Endothelial cell of umbilical vein (primary cell): ENCODE data around the gene CDKN1C. TPM values are rescaled to one million over a fixed set of nuclear protein-coding genes. Genes with fewer than 3 reads are reported as not detected.

Source experiments
- BruUV-seq: library from RNA; stranded (reverse); fragments of 400-500 nt; replicated peaks from 2 replicates; lab custom pipeline; 2021; lab: Mats Ljungman, UMichigan
- CTCF ChIA-PET: fragments of 300-600, 350-600 bp; sonication (Branson Sonifier 250); formaldehyde crosslinking; loops from one replicate; lab custom pipeline; 2021; ENCODE audit warnings: antibody characterized with exemption, inconsistent platforms; lab: Charles Lee
- POLR2A ChIA-PET: fragments of 300-600, 350-600 bp; sonication (Branson Sonifier 250); formaldehyde crosslinking; loops from one replicate; lab custom pipeline; 2021; ENCODE audit warnings: antibody characterized with exemption, inconsistent platforms; lab: Charles Lee
- DNase-seq: peaks from one replicate; pipeline ENCODE4 v3.0.0-alpha.2; 2011; ENCODE audit warnings: low read depth, low spot score
- FAIRE-seq: peaks from 2 replicates; lab custom pipeline; 2011; peaks lifted over from hg19 to GRCh38; lab: Jason Lieb, UNC
- H2AFZ ChIP-seq: 2 replicates; pipeline ENCODE4 v1.6.0; 2012; ENCODE audit warnings: low read depth, low read length, control low read depth, inconsistent platforms
- H3K27ac ChIP-seq: 2 replicates; pipeline ENCODE4 v1.5.1; 2011; ENCODE audit warnings: low read depth, mild to moderate bottlenecking, control low read depth, low read length, moderate library complexity; ENCODE audit not compliant: insufficient read depth
- H3K27me3 ChIP-seq, 2 experiments: 2 replicates each; pipeline versions ENCODE4 v1.6.0 to v1.6.1; 2011; ENCODE audit warnings: low read length in 2 of 2, mixed read lengths in 1 of 2; ENCODE audit not compliant: control insufficient read depth in 2 of 2, insufficient read depth in 2 of 2
- H3K36me3 ChIP-seq, 2 experiments: 2 replicates in 1 of 2; 3 replicates in 1 of 2; pipeline ENCODE4 v1.5.1; 2011; ENCODE audit warnings: low read length in 2 of 2, mild to moderate bottlenecking in 1 of 2, moderate library complexity in 1 of 2; ENCODE audit not compliant: control insufficient read depth in 2 of 2, insufficient read depth in 2 of 2; ENCODE audit errors: extremely low read depth in 1 of 2
- H3K4me1 ChIP-seq: 3 replicates; pipeline ENCODE4 v1.5.1; 2011; ENCODE audit warnings: mild to moderate bottlenecking, low read length; ENCODE audit not compliant: control insufficient read depth, insufficient read depth; ENCODE audit errors: extremely low read depth
- H3K4me2 ChIP-seq: 2 replicates; pipeline ENCODE4 v1.6.1; 2011; ENCODE audit warnings: low read length, control low read depth, mixed read lengths; ENCODE audit not compliant: insufficient read depth
- H3K4me3 ChIP-seq, 3 experiments: fragments of 200-600 bp in 1 of 3; sonication (generic), shearing (Covaris generic) in 1 of 3; replicated peaks in 1 of 3; 2 replicates each; pipeline ENCODE4 v1.5.1; 2011 to 2016; ENCODE audit warnings: control low read depth in 3 of 3, low read length in 3 of 3, mild to moderate bottlenecking in 2 of 3, inconsistent platforms in 1 of 3, low read depth in 1 of 3, moderate library complexity in 1 of 3; ENCODE audit not compliant: insufficient read depth in 1 of 3
- H3K79me2 ChIP-seq: 2 replicates; pipeline ENCODE4 v1.6.0; 2012; ENCODE audit warnings: low read length, inconsistent platforms; ENCODE audit not compliant: control insufficient read depth, insufficient read depth
- H3K9ac ChIP-seq: replicated peaks from 2 replicates; pipeline ENCODE3; 2011; ENCODE audit warnings: low read length, control low read depth; ENCODE audit not compliant: insufficient read depth; ENCODE audit errors: extremely low read depth
- H3K9me1 ChIP-seq: replicated peaks from 3 replicates; pipeline ENCODE4 v1.6.0; 2011; ENCODE audit warnings: mild to moderate bottlenecking, low read length; ENCODE audit not compliant: control insufficient read depth, insufficient read depth; ENCODE audit errors: extremely low read depth
- H3K9me3 ChIP-seq: replicated peaks from 2 replicates; pipeline ENCODE4 v1.5.1; 2012; ENCODE audit warnings: low read length, inconsistent platforms; ENCODE audit not compliant: control insufficient read depth, insufficient read depth
- H4K20me1 ChIP-seq: replicated peaks from 2 replicates; pipeline ENCODE3; 2011; ENCODE audit warnings: mild to moderate bottlenecking, low read length; ENCODE audit not compliant: control insufficient read depth, insufficient read depth; ENCODE audit errors: extremely low read depth
- CTCF ChIP-seq, 2 donors: IDR thresholded peaks; 1 replicate in 1 of 2; 2 replicates in 1 of 2; pipeline ENCODE4 v1.5.1; 2011; ENCODE audit warnings: low read length in 2 of 2, mild to moderate bottlenecking in 2 of 2, moderate library complexity in 2 of 2, control low read depth in 1 of 2, inconsistent platforms in 1 of 2, low read depth in 1 of 2; ENCODE audit not compliant: insufficient read depth in 1 of 2; ENCODE audit errors: extremely low read depth in 1 of 2
- EZH2 ChIP-seq: IDR thresholded peaks from 2 replicates; pipeline ENCODE4 v1.6.1; 2012; ENCODE audit warnings: borderline replicate concordance, low read depth, mild to moderate bottlenecking, moderate library complexity, low read length, inconsistent platforms; ENCODE audit not compliant: severe bottlenecking
- FOS ChIP-seq: IDR thresholded peaks from 2 replicates; pipeline ENCODE4 v1.6.1; 2011; ENCODE audit warnings: mild to moderate bottlenecking, low read length, moderate library complexity, borderline replicate concordance; ENCODE audit not compliant: insufficient read depth
- GATA2 ChIP-seq: IDR thresholded peaks from 2 replicates; pipeline ENCODE4 v1.7.0; 2011; ENCODE audit warnings: low read depth, mild to moderate bottlenecking, moderate library complexity, mixed read lengths, low read length; ENCODE audit not compliant: insufficient read length, insufficient read depth
- JUN ChIP-seq: IDR thresholded peaks from 2 replicates; pipeline ENCODE4 v1.6.1; 2011; ENCODE audit warnings: borderline replicate concordance, low read depth; ENCODE audit not compliant: insufficient read length, insufficient read depth
- MAX ChIP-seq: IDR thresholded peaks from 2 replicates; pipeline ENCODE4 v1.6.1; 2011; ENCODE audit not compliant: insufficient read depth, insufficient read length
- MYC ChIP-seq: IDR thresholded peaks from one replicate; pipeline ENCODE4 v1.6.1; 2011; ENCODE audit warnings: mild to moderate bottlenecking, low read depth, low read length
- POLR2A ChIP-seq: IDR thresholded peaks from 2 replicates; pipeline ENCODE4 v1.6.1; 2012; ENCODE audit warnings: low read depth, mild to moderate bottlenecking, control low read depth, low read length
- POLR2AphosphoS5 ChIP-seq: IDR thresholded peaks from 2 replicates; pipeline ENCODE4 v1.6.1; 2012; ENCODE audit warnings: low read depth, mild to moderate bottlenecking, control low read depth, low read length, moderate library complexity; ENCODE audit not compliant: insufficient read depth
- dilution Hi-C: fragments of 300-500 bp; cut with MboI; formaldehyde crosslinking; loops from one replicate; pipeline ENCODE4 v1.15.0; 2019; ENCODE audit warnings: low sequenced_read_pairs; ENCODE audit not compliant: extremely low pct_ligation_motif_present
- intact Hi-C: fragments of 100-400 bp; cut with micrococcal nuclease; formaldehyde crosslinking; loops from one replicate; pipeline ENCODE4 v1.10.0; 2022
- polyA plus RNA-seq, 4 experiments: library from polyadenylated mRNA; depleted of rRNA in 3 of 4; stranded (reverse) in 3 of 4; unstranded in 1 of 4; fragments of >200 nt; gene quantifications; 2 replicates each; pipeline versions ENCODE4 v1.2.1 to v1.2.3, GENCODE V29; 2011 to 2012; ENCODE audit warnings: missing spikeins in 1 of 4
- total RNA-seq: library from RNA; stranded (reverse); gene quantifications from 2 replicates; pipeline ENCODE4 v1.2.3, GENCODE V29; 2021

The CDKN1C gene
- total and polyA plus RNA-seq, 2 donors (not counting 3 experiments of a cell fraction or from before 2014, with no cell fraction given) = 4.1 to 9.0 TPM

- ChIA-PET CTCF (interaction anchor here (1.0 kb wide), 1 partner anchor 16 kb away, joined by 6 read pairs; no protein-coding TSS in a partner anchor), POLR2A (no interaction called here)
- H3K4me3 ChIP-seq = no peak overlapping the region
- no peaks in the 10 kb centered on the region for H3K9me3 ChIP-seq
- no peak overlapping the region for H2AFZ ChIP-seq
- H3K4me1 ChIP-seq = no peaks in the 10 kb centered on the region
- no peaks in the 10 kb centered on the region for H3K27me3 ChIP-seq
- FAIRE-seq (no peak), DNase-seq (no peak)
- no peak overlapping the region for H3K4me2 ChIP-seq
- H3K9me1 ChIP-seq = no peaks in the 10 kb centered on the region
- H4K20me1 ChIP-seq = no peaks in the 10 kb centered on the region
- H3K36me3 ChIP-seq = no peaks in the 10 kb centered on the region
- no TSS peak for BruUV-seq
- TF ChIP-seq POLR2A = no peak
- no peak for TF ChIP-seq EZH2
- no peak for TF ChIP-seq JUN
- no peak for TF ChIP-seq POLR2AphosphoS5
- no peak for TF ChIP-seq MYC
- no peak for TF ChIP-seq FOS
- no peak for TF ChIP-seq MAX
- TF ChIP-seq CTCF (IDR thresholded peaks at IDR 0.05; ENCODE audit: extremely low read depth in 1 of 2, insufficient read depth in 1 of 2, low read depth in 1 of 2, low read length in 2 of 2) = no peak
- TF ChIP-seq GATA2 = no peak
- H3K27ac ChIP-seq = no peak overlapping the region
- dilution Hi-C loops = no loop called here
- H3K79me2 ChIP-seq = no peaks in the 10 kb centered on the region
- H3K9ac ChIP-seq = no peak overlapping the region
- intact Hi-C loops = no loop called here
These were observed 29.1 kb upstream of the CDKN1C start for GRCh38 chr11:2914455-2915195.
